Astrocyte (in vitro differentiated cells and primary cell): ENCODE measurements around the gene LIN37.

Experiments
- CTCF ChIP-seq: IDR thresholded peaks from 2 replicates; pipeline ENCODE4 v1.5.1; 2011; ENCODE audit warnings: low read depth, mild to moderate bottlenecking, inconsistent platforms, low read length, moderate library complexity; ENCODE audit not compliant: insufficient read depth
- EZH2 ChIP-seq: IDR thresholded peaks from 2 replicates; pipeline ENCODE4 v1.6.1; 2012; ENCODE audit warnings: mild to moderate bottlenecking, low read length, inconsistent platforms; ENCODE audit not compliant: insufficient read depth

GRCh38 chr19:35733180-35734125 lies 14.9 kb upstream of the LIN37 start:
- TF ChIP-seq CTCF = no peak
- no peak for TF ChIP-seq EZH2
